ENCODE measurements around the gene CEMIP2. TPM values are rescaled to one million over a fixed set of nuclear protein-coding genes. Genes with fewer than 3 reads are reported as not detected.

CEMIP2 gene
- total and polyA plus RNA-seq, 9 donors, result 6.3 to 91.3 (median 11.0) TPM

- 55 to 70% (median 62%) methylated on average over 4 of the region's 4 CpGs for WGBS, 3 donors
- H3K27ac ChIP-seq, result no peak overlapping the region
Measured at GRCh38 chr9:71742703-71743102, 25.6 kb downstream of the CEMIP2 start.

GRCh38 chr9:71741926-71742648, 26.2 kb downstream of the CEMIP2 start:
- H3K4me1 ChIP-seq (ENCODE audit: insufficient read depth), result peaks cover 1% of the 10 kb centered on the region
- WGBS, 3 donors, result 28 to 31% (median 30%) methylated on average over 10 of the region's 10 CpGs
- no peaks in the 10 kb centered on the region for H3K9me3 ChIP-seq

More at GRCh38 chr9:71742703-71743102, 25.6 kb downstream of the CEMIP2 start:
- Histone ChIP-seq H3K27me3 (no peaks in the 10 kb centered on the region), H3K9me3 (no peaks in the 10 kb centered on the region), H3K4me1 (ENCODE audit: insufficient read depth) (peaks cover 1% of the 10 kb centered on the region), H3K36me3 (no peaks in the 10 kb centered on the region), H3K4me3 (no peak overlapping the region)
- intact Hi-C loops (cut with DNase I), result no loop called here
- no peak for TF ChIP-seq EP300 (IDR thresholded peaks at IDR 0.05)
- no peak for TF ChIP-seq POLR2A (IDR thresholded peaks at IDR 0.05)
- TF ChIP-seq CTCF (IDR thresholded peaks at IDR 0.05), result no peak
- no peak for DNase-seq

GRCh38 chr9:71740199-71740598, 28.1 kb downstream of the CEMIP2 start:
- Histone ChIP-seq H3K27me3 (no peaks in the 10 kb centered on the region), H3K4me1 (ENCODE audit: insufficient read depth) (peaks cover 1% of the 10 kb centered on the region), H3K4me3 (no peak overlapping the region), H3K27ac (no peak overlapping the region), H3K9me3 (no peaks in the 10 kb centered on the region), H3K36me3 (no peaks in the 10 kb centered on the region)
- intact Hi-C loops (cut with DNase I), result no loop called here
- 95 to 99% (median 97%) methylated on average over 2 of the region's 2 CpGs for WGBS, 3 donors
- DNase-seq, result no peak
- TF ChIP-seq POLR2A (IDR thresholded peaks at IDR 0.05) (no peak), EP300 (IDR thresholded peaks at IDR 0.05) (no peak), CTCF (IDR thresholded peaks at IDR 0.05) (no peak)

More at GRCh38 chr9:71741926-71742648, 26.2 kb downstream of the CEMIP2 start:
- Histone ChIP-seq H3K27me3 (no peaks in the 10 kb centered on the region), H3K4me3 (no peak overlapping the region), H3K27ac (no peak overlapping the region), H3K36me3 (no peaks in the 10 kb centered on the region)
- no peak for TF ChIP-seq POLR2A (IDR thresholded peaks at IDR 0.05)
- TF ChIP-seq CTCF (IDR thresholded peaks at IDR 0.05), result no peak
- no peak for TF ChIP-seq EP300 (IDR thresholded peaks at IDR 0.05)
- no peak for DNase-seq
- intact Hi-C loops (cut with DNase I), result no loop called here

GRCh38 chr9:71737455-71737854, 30.9 kb downstream of the CEMIP2 start:
- intact Hi-C loops (cut with DNase I), result no loop called here
- H3K4me3 ChIP-seq, result no peak overlapping the region
- no peaks in the 10 kb centered on the region for H3K4me1 ChIP-seq (ENCODE audit: insufficient read depth)
- TF ChIP-seq POLR2A (IDR thresholded peaks at IDR 0.05), result no peak
- TF ChIP-seq EP300 (IDR thresholded peaks at IDR 0.05), result no peak
- no peak for TF ChIP-seq CTCF (IDR thresholded peaks at IDR 0.05)
- H3K9me3 ChIP-seq, result no peaks in the 10 kb centered on the region
- no peaks in the 10 kb centered on the region for H3K36me3 ChIP-seq
- no peak for DNase-seq
- H3K27me3 ChIP-seq, result no peaks in the 10 kb centered on the region
- no peak overlapping the region for H3K27ac ChIP-seq
- 77 to 86% (median 80%) methylated on average over 2 of the region's 2 CpGs for WGBS, 3 donors

Measured in ovary (tissue), 9 donors.